HL-60 (cell line): ENCODE results near the gene ACTRT2.

Experiments
- DNase-seq, 2 experiments: peaks; one replicate each; pipeline ENCODE4 v3.0.0-alpha.2; 2010 to 2020; ENCODE audit warnings: low read depth in 1 of 2, low spot score in 1 of 2
- H3K27ac ChIP-seq: fragments of 250-450 bp; sonication (Bioruptor Pico); replicated peaks from 2 replicates; pipeline ENCODE4 v1.5.1; 2020; ENCODE audit warnings: mild to moderate bottlenecking, moderate library complexity
- H3K27me3 ChIP-seq: fragments of 250-450 bp; sonication (Bioruptor Pico); 2 replicates; pipeline ENCODE4 v1.5.1; 2021; ENCODE audit warnings: mild to moderate bottlenecking, moderate library complexity; ENCODE audit not compliant: insufficient read depth, poor library complexity, severe bottlenecking
- H3K4me3 ChIP-seq: replicated peaks from 2 replicates; pipeline ENCODE4 v1.5.1; 2011; ENCODE audit warnings: mild to moderate bottlenecking, control low read depth, low read length; ENCODE audit not compliant: insufficient read depth
- CTCF ChIP-seq: IDR thresholded peaks from one replicate; pipeline ENCODE4 v1.5.1; 2011; ENCODE audit warnings: low read length, control low read depth, inconsistent platforms; ENCODE audit not compliant: insufficient read depth
- GABPA ChIP-seq: IDR thresholded peaks from 2 replicates; pipeline ENCODE4 v1.6.1; 2012; ENCODE audit warnings: low read depth
- POLR2AphosphoS5 ChIP-seq: IDR thresholded peaks from 2 replicates; pipeline ENCODE4 v1.6.1; 2012; ENCODE audit warnings: low read depth
- REST ChIP-seq: IDR thresholded peaks from 2 replicates; pipeline ENCODE4 v1.6.1; 2012; ENCODE audit warnings: low read depth; ENCODE audit not compliant: insufficient replicate concordance
- SPI1 ChIP-seq: IDR thresholded peaks from 2 replicates; pipeline ENCODE4 v1.6.1; 2012; ENCODE audit warnings: low read depth, mild to moderate bottlenecking, borderline replicate concordance

ACTRT2 gene

GRCh38 chr1:3033040-3033789 is 11.9 kb downstream of the ACTRT2 start:
- H3K27me3 ChIP-seq: no peaks in the 10 kb centered on the region
- H3K4me3 ChIP-seq: no peak overlapping the region
- no peak for TF ChIP-seq SPI1
- no peak for TF ChIP-seq GABPA
- no peak for TF ChIP-seq POLR2AphosphoS5
- no peak for TF ChIP-seq REST

DNA sequence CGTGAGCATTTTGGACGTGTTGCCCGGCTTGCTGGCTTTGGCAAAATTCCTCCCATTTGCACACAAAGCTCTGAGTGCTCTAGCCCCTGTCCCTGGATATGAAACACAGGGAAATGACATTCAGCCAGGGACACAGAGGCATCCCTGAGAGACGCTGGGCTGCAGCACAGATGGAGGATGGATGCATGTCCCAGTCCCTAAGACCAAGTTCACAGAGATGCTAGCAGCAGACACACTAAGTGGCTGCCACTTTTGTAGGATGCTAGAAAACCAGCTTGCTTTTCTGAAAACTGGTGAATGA is 12.5 kb downstream of the ACTRT2 start:
- H3K27me3 ChIP-seq: no peaks in the 10 kb centered on the region

More at GRCh38 chr1:3033040-3033789, 11.9 kb downstream of the ACTRT2 start:
- DNase-seq: no peak
- H3K27ac ChIP-seq: no peak overlapping the region

GRCh38 chr1:3034162-3034561 is 12.9 kb downstream of the ACTRT2 start:
- H3K27ac ChIP-seq: no peak overlapping the region
- TF ChIP-seq GABPA (no peak), REST (no peak)
- no peak for DNase-seq
- no peaks in the 10 kb centered on the region for H3K27me3 ChIP-seq
- H3K4me3 ChIP-seq: no peak overlapping the region

More for the DNA sequence above, 12.5 kb downstream of the ACTRT2 start:
- no peak for TF ChIP-seq GABPA
- no peak for TF ChIP-seq CTCF
- no peak for TF ChIP-seq SPI1
- no peak for TF ChIP-seq POLR2AphosphoS5
- TF ChIP-seq REST: no peak
- no peak overlapping the region for H3K27ac ChIP-seq
- DNase-seq: no peak
- H3K4me3 ChIP-seq: no peak overlapping the region

DNA sequence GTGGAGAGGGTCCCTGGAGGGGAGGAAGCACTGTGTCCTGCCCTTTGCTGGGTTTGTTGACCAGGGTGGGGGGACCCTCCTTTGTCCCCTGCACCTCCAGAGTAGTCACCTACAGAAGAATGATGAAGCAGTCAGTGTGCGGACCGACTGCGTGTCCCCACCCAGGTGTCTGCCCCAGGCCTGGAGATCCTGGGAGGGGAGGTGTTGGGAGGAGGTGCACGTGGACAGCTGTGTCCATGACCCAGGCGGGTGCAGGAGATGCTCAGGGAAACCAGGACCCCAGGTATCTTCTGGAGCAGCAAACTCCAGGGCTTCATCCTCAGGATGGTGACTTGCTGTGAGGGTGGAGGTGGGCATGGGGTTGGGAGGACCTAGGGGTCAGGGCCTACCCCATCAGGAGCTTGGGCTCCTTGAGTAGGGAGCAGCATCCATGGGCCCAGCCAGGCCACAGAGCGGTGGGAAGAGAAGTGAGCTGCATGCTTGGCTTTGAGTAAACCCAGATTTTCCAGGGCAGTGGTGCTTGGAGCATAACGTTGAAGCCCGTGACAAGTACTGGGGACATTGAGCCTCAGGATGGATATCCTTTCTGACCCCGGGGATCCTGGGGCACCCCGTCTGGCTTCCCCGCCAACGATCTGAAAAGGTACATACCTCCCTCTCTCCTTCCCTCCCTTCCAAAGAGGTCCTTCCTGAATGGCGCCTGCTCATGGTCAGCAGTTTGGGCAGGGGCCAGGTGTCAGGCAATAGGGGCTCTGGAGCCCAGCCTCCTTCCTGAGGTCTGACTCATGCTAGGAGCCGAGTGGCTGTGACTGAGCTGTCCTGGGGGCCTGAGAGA is 13.7 kb downstream of the ACTRT2 start:
- H3K27me3 ChIP-seq: no peaks in the 10 kb centered on the region
- no peak for TF ChIP-seq POLR2AphosphoS5
- TF ChIP-seq SPI1: no peak
- no peak for TF ChIP-seq CTCF
- no peak for TF ChIP-seq GABPA
- TF ChIP-seq REST: no peak

More for the DNA sequence above, 13.7 kb downstream of the ACTRT2 start:
- H3K27ac ChIP-seq: no peak overlapping the region
- H3K4me3 ChIP-seq: no peak overlapping the region
- DNase-seq: no peak
